Activated naive CD8-positive, alpha-beta T cell treated with anti-CD3 and anti-CD28 coated beads, Interleukin-2, amount 50 U/mL, for 16 hours (primary cell): Measurements from ENCODE around the gene ZBTB18.
"Not testable (repeated sequence)": the region's sequence is repeated elsewhere in the genome, so short reads cannot be mapped to it uniquely, and the experiment has no call there.

Experiments used
- DNase-seq: peaks from one replicate; pipeline ENCODE4 v3.0.0-alpha.2; 2020; ENCODE audit warnings: low read depth, low spot score

ZBTB18 gene

GRCh38 chr1:244050835-244051444 lies at the start of gene ZBTB18:
Gene ZBTB18, plus strand, starts transcription at chr1:244051283. Its CDS starts 149 bp downstream, at chr1:244051432.
- DNase-seq = no peak

DNA sequence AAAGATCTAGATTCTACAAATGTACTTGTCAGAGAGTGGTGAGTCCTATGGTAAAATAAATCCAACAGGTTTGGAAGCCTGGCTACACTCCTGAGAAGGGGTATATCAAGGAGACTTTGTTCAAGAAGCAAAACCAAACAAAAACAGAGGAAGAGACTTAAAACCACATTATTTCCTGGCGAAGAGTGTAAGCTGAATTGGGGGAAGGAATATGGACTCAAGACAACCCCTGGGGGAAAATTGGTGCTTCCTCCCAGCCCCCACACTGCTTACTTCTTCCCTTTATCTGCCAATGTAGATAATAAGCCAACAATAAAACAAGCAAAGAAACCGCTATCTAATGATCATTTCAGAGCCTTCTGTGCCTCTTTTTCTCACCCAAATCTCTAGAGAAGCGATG lies 48.4 kb upstream of the ZBTB18 start:
- no peak for DNase-seq

DNA sequence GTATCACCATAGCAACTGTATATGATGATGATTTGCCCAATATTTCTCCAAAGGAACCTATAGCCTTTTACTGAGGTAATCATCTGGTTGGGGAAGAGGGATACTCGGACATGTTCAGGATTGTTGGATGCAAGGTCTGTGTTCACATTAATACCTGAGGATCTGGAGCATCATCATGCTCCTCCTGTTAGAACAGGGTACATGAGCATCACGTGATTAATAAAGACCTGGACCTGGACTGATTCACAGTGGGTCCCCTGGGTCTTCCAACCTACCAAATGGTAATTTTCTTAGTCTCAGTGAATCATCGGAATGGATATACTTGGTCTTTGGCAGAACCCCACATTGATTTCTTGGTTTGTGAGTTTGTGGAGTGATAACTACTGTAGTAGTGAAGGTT lies 45.6 kb upstream of the ZBTB18 start:
- DNase-seq = no peak

- DNase-seq = no peak
Observed at GRCh38 chr1:244006381-244006901, 44.6 kb upstream of the ZBTB18 start.

DNA sequence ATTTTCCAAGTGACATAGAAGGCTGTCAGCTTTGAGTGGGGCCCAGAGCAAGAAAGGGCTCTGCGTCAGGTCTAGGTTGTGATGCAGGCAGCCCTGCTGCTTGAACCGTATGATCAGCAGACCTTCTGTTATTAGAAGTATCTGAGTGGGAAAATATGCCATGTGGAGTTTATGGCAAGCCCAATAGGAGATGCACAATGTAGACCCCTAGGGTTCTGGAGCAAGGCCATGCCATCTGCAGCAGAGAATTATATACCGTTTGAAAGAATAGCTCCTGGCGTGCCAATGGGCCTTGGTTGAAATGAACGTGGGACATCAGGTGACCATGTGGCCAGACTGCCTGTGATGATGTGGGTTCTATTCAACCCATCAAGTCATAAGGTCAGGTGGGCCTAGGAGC lies 44.1 kb upstream of the ZBTB18 start:
- no peak for DNase-seq

GRCh38 chr1:244010191-244010590 lies 40.9 kb upstream of the ZBTB18 start:
- no peak for DNase-seq

DNA sequence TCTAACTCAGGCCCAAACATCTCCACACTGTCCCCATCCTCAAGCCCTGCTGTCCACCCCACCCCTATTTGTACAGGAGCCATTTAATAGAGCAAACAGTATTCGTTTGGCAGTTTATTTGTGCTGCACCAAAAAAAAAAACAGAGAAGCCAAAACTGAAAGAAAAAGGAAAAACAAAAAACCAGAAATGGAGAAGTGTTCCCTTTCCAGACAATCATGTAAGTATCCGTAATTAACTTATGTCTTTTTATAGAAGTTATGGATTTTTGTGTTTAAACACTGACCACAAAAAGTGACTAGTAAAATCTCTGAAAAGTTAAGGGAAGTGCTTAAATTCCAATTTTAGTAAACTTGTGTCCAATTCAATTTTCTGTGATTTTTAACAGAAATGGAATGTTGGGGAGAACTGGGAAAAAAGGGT lies 40.4 kb upstream of the ZBTB18 start:
- DNase-seq = no peak

GRCh38 chr1:244011271-244011670 lies 39.8 kb upstream of the ZBTB18 start:
- no peak for DNase-seq

- DNase-seq = no peak
Observed at GRCh38 chr1:244011786-244012185, 39.3 kb upstream of the ZBTB18 start.

DNA sequence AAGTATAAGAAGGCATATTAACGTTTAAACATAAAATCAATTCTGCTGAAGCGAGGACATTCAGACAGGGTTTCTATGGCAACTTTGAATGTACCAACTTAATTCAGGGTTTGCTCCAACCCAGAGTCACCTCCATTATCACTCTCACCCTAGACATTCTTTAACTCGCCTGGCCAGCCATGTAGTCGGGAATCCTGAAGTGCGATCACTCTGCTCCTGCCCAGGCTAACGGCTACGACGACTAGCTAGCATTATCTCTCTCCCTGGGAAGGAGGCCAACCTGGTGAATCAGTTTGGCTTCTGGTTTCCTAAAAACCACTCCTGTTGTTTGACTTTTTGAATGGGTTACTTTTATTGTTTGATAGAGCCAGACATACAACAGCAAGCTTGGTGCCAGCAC lies 38.9 kb upstream of the ZBTB18 start:
- no peak for DNase-seq

GRCh38 chr1:244013100-244013499 lies 38.0 kb upstream of the ZBTB18 start:
- no peak for DNase-seq

DNA sequence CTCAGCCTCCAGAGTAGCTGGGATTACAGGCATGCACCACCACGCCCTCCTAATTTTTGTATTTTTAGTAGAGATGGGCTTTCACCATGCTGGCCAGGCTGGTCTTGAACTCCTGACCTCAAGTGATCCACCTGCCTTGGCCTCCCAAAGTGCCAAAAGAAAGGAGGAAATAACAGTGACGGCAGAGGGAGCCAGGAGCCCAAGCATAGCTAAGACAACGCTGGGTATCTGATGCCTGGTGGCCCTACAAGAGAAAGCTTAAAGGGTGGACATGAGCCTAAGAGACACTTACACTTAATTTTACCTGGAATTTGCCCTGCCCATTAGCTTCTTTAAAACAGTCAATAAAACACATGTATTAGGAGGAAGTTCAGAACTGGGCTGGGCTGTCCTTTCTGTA lies 36.2 kb upstream of the ZBTB18 start:
- DNase-seq = not testable (repeated sequence)

DNA sequence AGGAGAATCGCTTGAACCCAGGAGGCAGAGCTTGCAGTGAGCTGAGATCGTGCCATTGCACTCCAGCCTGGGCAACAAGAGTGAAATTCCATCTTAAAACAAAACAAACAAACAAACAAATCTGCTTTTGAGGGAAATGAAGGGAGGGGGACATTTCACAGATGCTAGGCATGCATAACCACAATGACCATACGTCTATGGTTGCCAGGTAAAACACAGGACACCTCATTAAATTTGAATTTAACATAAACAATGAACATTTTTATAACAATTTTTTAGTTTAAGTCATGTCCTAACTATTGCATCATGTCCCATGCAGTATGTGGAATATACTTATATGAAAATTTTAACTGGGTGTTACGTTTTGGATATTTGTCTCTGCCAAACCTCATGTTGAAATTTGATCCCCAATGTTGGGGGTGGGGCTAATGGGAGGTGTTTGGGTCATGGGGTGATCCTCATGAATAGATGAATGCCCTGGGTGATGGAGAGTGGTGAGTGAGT lies 31.0 kb upstream of the ZBTB18 start:
- DNase-seq = no peak

DNA sequence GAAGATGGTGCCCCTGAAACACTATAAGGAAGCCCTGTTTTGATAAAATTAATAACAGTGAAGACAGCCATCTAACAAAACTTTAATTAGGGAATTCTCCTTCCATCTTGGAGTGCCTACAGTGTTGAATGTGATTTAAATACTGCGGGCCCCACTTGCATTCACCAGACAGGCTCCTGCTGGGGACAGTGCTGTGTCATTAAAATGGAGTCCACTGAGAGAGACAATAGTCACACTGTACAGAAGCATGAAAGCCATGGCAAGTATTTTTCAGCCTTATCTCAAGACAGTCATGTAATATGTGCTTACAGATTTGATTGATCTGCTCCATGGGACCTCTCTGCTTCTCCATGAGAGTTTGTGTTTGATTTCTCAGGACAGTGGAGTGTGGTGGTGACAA lies 29.7 kb upstream of the ZBTB18 start:
- DNase-seq = no peak

- no peak for DNase-seq
Observed at GRCh38 chr1:244022311-244022710, 28.8 kb upstream of the ZBTB18 start.

DNA sequence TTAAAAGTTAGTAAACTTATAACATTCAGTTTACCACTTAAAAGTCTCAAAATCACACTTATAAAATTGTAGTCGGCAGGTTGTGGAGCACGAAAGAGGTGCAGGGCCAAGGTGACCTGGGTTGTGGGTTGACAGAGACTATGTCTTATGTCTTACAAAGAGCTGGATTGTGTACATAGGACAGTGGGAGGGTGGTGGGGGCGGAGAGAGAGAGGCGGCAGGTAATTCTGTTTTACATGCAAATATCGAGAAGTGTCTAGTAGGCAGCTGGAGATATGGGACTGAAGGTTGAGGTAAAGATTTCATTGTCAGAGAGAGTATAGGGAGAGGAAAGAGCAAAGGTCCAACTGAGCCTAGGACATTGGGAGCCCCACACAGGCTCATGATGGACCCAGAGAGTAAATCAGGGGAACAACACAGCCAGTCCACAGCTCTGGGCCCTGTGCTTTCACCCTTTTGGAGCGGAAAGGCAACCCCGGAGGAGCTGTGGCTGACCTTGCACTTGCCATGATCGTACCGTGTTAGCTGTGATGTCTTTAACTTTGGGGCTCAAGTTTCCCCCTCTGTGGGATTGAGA lies 28.1 kb upstream of the ZBTB18 start:
- no peak for DNase-seq

DNA sequence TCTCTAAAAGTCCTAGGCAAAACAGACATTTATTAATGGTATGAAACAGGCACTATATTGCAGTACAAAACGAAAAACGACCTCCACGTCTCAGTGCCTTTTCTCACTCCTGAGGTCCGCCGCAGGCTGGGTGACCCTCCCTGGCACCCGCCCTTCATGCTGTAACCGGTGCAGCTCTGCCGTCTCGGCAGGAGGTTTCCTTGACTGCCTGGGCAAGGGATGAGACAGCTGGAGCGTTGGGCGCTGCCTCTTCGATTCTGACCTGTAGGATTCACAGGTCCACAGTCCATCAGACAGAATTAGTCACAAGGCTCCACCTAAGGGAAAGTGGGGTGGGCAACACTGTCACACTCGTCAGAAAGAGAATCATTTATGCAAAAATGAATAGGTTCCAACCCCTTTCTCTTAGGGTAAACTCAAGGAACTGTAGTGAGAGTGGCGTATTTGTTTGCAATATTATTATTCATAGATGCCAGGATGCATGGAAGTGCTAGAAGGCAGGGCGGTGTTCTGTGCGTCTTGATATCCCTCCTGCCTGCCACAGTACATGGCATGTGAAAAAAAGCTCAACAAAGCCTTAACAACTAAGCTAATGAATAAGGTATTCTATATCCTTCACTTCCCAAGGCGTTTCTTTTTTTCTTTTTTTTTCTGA lies 23.5 kb upstream of the ZBTB18 start:
- DNase-seq = no peak

- DNase-seq = no peak
Observed at GRCh38 chr1:244028701-244029100, 22.4 kb upstream of the ZBTB18 start.

DNA sequence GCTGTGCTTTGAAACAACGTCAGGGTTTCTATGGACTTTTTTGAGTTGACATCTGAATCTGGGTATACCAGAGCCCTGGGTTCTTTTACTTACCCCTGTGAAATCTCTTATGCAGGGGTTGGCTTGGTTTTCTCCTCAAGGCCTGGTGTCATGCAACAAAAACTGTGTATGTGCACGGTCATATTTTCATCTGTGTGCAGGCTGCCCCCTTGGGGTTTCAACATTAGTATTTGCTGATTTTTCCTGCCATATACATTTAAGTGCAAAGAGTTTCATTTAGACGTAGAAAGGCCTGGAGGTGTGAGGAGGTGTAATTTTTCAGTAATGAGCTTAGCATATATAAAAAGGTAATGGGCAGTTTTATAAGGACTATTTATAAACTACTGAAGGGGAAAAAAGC lies 22.0 kb upstream of the ZBTB18 start:
- no peak for DNase-seq

DNA sequence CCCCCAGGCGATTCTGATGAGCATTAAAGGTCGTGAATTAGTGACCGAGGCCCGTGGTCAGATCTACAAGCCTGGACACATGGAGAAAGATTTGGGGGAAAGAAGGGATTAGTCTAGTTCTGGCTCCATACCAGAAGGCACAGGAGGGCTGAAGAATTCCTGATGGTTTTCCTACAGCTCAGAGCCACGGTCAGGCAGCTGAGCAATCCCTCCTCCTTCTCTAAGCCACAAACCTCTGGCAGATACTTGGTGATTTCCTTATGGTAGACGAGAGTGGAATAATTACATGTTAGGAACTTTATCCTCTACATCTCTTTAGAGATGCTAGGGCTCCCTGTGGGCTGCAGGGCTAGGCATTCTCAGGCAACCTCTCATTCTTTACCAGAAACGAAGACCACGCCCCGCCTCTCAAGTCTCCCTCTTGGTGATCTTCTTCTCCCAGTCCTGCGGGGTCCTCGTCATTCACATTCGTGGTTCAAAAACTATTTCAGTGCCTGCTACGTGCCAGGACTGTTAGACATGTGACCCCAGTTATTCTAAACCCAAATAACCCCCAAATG lies 20.5 kb upstream of the ZBTB18 start:
- no peak for DNase-seq

GRCh38 chr1:244035358-244035757 lies 15.7 kb upstream of the ZBTB18 start:
- DNase-seq = no peak

- no peak for DNase-seq
Observed at GRCh38 chr1:244037252-244037651, 13.8 kb upstream of the ZBTB18 start.
